ENCODE data around the gene EFCAB11. TPM values are rescaled to one million over a fixed set of nuclear protein-coding genes. Genes with fewer than 3 reads are reported as not detected.

The EFCAB11 gene
- total RNA-seq, 4 donors from 2014 or later: 2.9 to 5.0 (median 4.1) TPM

DNA sequence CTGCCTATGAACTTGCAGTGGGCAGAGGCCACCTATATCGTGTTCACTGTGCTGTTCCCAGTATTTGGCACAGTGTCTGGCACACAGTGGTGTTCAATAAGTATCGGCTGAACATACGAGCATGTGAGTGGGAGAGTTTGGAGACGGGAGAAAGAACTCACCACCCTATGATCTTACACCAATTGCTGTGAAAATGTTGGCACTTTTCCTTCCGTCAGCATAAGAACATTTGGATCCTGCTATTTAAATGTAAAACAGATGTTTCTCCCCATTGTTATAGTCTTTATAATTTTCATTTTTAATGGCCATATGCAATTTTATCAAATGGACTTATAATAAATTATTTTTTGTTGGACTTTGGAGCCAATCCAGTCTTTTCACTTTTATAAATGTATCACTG is 144.4 kb downstream of the EFCAB11 start:
- no peak for ATAC-seq (ENCODE audit: low FRiP score)
- TF ChIP-seq CTCF (IDR thresholded peaks at IDR 0.05): no peak
- no peak for DNase-seq (ENCODE audit: low spot score)

DNA sequence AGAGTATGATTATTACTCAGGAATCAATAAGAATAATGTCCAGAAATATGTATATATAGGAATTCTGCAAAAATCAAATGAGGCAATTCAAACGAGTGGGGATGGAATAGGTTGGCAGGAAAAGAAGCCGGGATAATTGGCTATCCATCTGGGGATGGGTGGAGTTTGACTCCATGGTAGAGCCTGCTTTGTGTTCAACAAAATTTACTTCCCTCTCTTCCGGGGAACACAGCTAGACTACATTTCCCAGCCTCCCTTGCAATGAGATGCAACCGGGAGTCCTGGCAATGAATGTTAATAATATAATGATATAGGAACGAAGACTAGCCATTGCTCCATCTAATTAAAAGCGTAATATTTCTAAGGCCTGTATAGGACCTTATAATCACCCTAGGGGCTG is 146.6 kb downstream of the EFCAB11 start:
- TF ChIP-seq CTCF (IDR thresholded peaks at IDR 0.05): no peak
- ATAC-seq (ENCODE audit: low FRiP score) (no peak), DNase-seq (ENCODE audit: low spot score) (no peak)

DNA sequence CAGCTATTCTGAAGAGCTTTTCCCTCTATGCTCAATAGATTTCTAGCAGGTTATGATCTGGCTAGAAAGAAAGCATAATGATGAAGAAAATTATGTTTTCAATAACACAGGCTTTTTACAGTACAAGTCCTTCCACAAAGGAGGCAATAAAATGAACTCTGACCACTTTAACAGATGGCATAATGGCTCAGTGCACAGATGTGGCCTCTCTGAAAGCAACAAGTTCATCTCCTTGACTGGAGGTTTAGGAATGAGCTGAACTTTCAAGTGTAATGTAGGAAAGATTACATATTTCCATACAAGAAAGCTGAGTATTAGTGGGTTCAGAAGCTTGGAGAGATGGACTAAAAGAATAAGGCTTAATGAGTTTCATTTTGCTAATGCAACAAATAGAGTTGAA is 147.4 kb downstream of the EFCAB11 start:
- no peak for DNase-seq (ENCODE audit: low spot score)
- no peak for TF ChIP-seq CTCF (IDR thresholded peaks at IDR 0.05)
- ATAC-seq (ENCODE audit: low FRiP score): no peak

GRCh38 chr14:89806451-89806850 is 148.1 kb downstream of the EFCAB11 start:
- DNase-seq (ENCODE audit: low spot score) (no peak), ATAC-seq (ENCODE audit: low FRiP score) (no peak)
- no peak for TF ChIP-seq CTCF (IDR thresholded peaks at IDR 0.05)

DNA sequence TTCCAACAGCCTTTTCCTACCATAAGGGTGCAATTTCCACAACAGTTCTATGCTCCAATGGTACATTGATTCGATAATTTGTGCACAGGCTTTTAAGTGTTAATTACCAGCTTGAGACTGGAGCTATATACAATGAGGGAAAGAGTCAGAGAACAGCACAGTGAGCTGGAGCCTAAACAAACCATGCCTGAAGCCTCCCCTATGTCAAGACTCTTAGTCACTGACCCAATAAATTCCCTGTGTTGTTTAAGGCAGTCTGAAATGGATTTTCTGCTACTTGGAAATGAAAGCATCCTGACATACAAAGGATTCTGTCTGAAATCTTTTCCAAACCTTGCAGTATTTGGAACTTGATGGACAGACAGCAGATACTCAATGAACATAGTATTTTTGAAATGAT is 149.0 kb downstream of the EFCAB11 start:
- no peak for ATAC-seq (ENCODE audit: low FRiP score)
- DNase-seq (ENCODE audit: low spot score): no peak
- TF ChIP-seq CTCF (IDR thresholded peaks at IDR 0.05): no peak

DNA sequence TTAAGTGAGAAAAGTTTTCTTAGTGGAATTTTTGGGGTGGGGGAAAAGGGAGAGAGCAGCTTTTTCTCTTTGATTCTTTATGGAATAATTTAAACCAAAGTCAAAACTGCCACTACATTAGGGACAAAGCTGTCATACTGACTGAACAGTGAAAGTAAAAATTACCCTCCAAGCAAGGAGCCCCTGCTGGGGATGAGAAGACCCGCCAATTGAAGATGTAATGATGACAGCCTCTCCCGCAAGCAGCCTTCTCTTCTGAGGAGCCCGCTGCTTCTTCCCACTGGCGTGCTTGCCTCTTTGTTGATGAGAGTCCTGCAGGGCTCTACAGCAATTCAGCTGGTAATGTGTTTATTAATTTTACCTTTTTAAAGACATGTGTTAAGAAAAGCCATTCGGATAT is 151.0 kb downstream of the EFCAB11 start:
- no peak for TF ChIP-seq CTCF (IDR thresholded peaks at IDR 0.05)
- ATAC-seq (ENCODE audit: low FRiP score) (no peak), DNase-seq (ENCODE audit: low spot score) (no peak)

DNA sequence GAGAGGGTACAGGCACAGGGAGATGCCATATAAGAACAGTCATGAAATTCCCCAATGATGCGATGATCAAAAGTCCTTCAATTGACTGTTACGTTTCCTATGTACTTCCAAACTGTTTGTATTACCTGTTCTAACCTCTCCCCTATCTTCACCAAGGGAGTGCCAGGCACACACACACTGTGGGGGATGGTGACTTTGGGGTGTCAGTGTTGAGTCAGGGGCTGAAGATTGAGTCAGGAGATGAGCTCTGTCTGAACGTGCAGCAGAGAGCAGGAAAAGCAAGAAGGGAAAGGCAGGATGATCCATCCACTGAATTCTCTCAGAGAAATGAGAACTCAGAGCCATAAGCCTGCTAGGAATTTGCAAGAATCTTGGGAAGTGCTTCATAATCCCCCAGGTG is 153.4 kb downstream of the EFCAB11 start:
- ATAC-seq (ENCODE audit: low FRiP score): no peak
- DNase-seq (ENCODE audit: low spot score): no peak
- no peak for TF ChIP-seq CTCF (IDR thresholded peaks at IDR 0.05)
